ENCODE measurements around the gene CDK7.

- TF ChIP-seq CTCF (IDR thresholded peaks at IDR 0.05; ENCODE audit: low read depth, low read length) (no peak), POLR2A (IDR thresholded peaks at IDR 0.05; ENCODE audit: extremely low read depth, insufficient read length) (no peak), MYC (IDR thresholded peaks at IDR 0.05; ENCODE audit: low read depth, low read length) (no peak), MAX (IDR thresholded peaks at IDR 0.05; ENCODE audit: low read depth, low read length) (no peak)
Measured at GRCh38 chr5:69250593-69250992, 15.9 kb downstream of the CDK7 start.

All from NB4 (cell line).